DLD1 (cell line): ENCODE data around the gene BORCS8.
"Not testable (repeated sequence)": the region's sequence is repeated elsewhere in the genome, so short reads cannot be mapped to it uniquely, and the experiment has no call there.

Experiments
- in situ Hi-C: cut with HindIII; loops from 2 replicates; pipeline ENCODE4 v1.10.0; 2017; ENCODE audit warnings: low sequenced_read_pairs

BORCS8 gene

DNA sequence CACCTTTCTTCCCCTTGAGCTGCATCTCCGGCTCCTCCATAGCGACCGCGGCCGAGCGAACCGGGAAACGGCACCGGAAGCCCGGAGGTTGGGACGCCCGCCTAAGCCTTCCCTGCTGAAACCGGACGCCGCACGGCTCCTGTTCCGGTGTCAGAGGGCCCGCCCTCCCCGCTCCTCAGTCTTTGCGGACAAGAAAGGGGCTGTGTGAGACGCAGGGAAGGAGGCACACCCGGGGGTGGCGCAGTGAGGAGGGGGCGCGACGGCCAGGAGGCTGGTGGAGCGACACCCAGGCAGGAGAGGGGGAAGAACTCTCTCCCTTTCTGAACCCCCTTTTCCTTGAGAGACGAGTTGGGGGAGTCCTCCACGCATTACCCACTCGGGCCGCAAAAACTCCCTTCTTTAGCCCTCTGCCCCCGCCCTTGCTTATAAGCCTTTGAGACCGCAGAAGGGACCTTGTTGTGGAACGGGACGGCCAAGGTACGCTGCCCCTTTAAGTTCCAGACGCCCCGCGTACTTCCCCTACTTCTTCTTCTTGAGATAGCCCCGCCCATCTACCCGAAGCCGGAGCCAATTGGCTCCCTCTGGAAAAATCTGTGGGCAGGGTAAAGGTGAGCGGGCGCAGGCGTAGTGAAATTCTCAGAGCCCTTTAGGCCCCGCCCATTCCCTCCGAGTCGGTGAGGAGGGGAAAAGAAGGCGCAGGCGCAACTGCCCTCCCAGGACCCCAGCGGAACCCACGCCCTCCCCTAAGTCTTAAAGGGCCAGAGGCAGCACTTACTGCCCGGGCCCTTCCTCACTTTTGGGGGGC, at the start of gene BORCS8, which contains the start of gene RFXANK:
TSS of gene BORCS8 (minus strand) at position 75 of the 805 bp plus-strand sequence. CDS start at position 40, 35 bp downstream.
TSS of gene RFXANK (plus strand) at position 181 of the 805 bp plus-strand sequence. CDS start 1,689 bp downstream, outside the sequence.
- in situ Hi-C loops = no loop called here

DNA sequence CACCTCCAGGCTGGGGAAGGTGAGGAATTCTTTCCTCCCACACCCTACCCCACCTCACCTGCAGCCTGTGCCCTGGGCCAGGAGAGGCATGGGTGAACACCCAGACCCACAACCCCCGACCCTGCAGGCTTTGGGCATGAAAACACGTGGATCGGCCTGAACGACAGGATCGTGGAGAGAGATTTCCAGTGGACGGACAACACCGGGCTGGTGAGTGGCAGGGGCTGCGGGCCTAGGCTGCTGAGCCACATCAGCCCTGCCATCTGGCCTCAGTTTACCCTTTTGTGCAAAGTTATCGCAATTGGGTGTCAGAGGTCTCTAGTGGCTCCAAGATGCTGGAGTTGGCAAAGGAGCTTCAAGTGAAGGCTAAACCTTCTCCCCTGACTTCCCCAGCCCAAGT, 48.5 kb upstream of the BORCS8 start:
- in situ Hi-C loops = no loop called here

GRCh38 chr19:19239675-19240074, 47.7 kb upstream of the BORCS8 start:
- in situ Hi-C loops = no loop called here

DNA sequence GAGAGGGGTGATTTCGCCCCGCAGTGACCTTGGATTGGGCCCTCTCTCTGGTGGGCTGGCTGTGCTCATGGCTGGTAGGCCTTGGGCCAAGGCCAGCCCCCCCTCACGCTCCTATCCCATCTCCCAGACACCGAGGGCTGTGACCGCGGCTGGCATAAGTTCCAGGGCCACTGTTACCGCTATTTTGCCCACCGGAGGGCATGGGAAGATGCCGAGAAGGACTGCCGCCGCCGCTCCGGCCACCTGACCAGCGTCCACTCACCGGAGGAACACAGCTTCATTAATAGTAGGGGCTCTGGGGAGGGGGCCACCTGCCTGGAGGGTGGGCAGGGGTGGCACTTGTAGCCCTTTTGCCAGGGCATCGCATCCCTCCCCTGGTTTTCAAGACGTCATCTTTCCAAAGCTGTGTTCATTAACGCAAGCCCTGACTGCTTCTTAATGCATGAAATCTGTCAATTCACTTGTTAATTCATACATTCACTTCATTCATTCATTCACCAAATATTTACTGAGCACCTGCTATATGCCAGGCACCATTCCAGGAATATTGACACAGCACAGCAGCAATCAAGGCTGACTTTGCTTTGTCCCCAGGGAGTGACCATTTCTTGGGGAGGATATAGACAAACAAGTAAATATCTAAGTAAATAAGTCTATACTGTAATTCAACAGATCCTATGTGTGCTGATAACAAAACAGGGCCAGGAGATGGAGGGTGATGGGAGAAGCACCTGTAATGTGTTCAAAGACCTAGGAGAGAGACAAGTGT, 46.4 kb upstream of the BORCS8 start:
- in situ Hi-C loops = no loop called here

GRCh38 chr19:19236173-19236572, 44.2 kb upstream of the BORCS8 start:
- in situ Hi-C loops = no loop called here

- in situ Hi-C loops = no loop called here
Measured at GRCh38 chr19:19234220-19234816, 42.4 kb upstream of the BORCS8 start.

DNA sequence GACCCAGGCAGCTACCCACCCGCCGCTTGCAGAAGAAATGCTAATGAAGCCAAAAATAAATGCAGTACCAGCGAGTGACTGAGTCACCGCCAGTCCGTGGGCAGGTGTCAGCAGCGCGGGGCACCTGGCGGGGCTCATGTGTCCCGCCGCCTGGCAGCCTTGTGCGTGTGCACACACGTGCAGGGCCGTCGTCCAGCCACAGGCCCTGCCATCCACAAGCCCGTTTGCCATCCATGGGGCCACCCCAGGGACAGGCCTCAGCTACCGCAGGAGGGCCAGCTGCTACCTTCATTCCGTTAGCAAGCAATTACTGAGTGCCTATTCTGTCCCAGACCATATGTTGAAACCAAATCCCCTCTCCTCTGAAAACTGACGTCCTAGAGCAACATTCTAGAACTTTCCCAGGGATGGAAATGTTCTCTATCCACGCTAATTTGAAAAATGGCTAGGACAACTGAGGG, 40.3 kb upstream of the BORCS8 start:
- in situ Hi-C loops = no loop called here

- in situ Hi-C loops = no loop called here
Measured at GRCh38 chr19:19230999-19231398, 39.0 kb upstream of the BORCS8 start.

DNA sequence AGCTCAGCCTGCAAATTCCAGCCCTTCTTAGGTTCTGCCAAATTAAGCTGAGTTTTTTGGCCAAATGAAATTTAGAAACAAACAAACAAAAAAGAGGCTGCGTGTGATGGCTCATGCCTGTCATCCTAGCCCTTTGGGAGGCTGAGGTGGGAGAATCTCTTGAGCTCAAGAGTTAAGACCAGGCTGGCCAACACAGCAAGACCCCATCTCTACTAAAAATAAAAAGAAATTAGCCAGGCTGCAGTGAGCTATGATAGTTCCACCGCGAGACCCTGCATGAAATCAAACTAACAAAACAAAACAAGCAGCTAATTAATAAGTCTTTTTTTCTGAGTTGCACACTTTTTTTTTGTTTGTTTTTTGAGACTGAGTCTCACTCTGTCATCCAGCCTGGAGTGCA, 37.7 kb upstream of the BORCS8 start:
- in situ Hi-C loops = no loop called here

DNA sequence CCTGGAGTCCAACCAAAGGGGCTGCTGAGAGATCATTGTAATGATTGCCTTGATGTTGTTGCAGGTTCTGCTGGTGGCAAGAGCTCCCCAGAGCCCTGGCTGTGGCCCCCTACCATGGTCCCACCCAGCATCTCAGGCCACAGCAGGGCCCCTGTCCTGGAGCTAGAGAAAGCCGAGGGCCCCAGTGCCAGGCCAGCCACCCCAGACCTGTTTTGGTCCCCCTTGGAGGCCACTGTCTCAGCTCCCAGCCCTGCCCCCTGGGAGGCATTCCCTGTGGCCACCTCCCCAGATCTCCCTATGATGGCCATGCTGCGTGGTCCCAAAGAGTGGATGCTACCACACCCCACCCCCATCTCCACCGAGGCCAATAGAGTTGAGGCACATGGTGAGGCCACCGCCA, 35.3 kb upstream of the BORCS8 start:
- in situ Hi-C loops = no loop called here

GRCh38 chr19:19226663-19227062, 34.7 kb upstream of the BORCS8 start:
- in situ Hi-C loops = no loop called here

- in situ Hi-C loops = no loop called here
Measured at GRCh38 chr19:19226204-19226603, 34.3 kb upstream of the BORCS8 start.

DNA sequence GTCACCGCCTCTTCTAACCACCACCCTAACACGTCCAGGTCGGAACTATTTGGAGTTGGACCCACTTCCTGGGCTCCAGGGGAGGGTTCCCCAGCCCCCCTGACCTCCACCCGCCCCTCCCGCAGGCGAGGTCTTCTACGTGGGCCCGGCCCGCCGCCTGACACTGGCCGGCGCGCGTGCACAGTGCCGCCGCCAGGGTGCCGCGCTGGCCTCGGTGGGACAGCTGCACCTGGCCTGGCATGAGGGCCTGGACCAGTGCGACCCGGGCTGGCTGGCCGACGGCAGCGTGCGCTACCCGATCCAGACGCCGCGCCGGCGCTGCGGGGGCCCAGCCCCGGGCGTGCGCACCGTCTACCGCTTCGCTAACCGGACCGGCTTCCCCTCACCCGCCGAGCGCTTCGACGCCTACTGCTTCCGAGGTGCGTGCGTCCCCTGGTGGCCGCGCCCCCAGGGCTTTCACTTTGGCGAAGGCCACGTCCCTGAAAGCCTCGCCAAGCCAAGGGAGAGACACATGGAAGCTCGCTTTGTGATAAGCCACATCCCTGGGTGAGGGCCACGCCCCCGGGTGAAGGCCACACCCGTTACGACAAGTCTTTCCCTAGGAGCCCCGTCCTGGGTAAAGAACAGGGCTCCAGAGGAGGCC, 33.0 kb upstream of the BORCS8 start:
- in situ Hi-C loops = no loop called here

DNA sequence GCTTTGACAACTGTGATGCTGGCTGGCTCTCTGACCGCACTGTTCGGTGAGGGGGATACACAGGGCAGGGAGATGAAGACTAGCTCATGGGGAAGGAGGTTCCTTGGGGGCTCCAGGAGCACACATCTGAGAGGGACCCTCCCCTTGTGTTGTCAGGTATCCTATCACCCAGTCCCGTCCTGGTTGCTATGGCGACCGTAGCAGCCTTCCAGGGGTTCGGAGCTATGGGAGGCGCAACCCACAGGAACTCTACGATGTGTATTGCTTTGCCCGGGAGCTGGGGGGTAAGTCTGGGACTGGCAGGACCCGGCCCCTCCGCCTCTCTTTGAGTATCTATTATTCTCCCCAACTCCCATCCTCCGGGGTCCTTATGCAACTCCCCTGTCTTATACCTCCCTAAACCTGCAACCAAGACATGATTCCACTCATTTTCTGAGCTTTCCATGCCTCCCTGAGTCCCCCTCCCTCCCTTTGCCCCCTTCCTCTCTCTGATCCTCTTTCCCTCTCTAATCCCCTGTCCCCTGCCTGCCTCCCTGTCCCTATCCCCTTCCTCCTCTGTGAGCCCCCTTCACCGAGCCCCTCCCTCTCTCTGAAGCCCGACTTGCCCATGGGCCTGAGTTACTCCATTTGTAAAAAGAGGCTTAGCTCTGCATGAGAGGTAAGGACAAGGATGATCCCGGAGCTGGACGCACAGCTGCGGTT, 32.3 kb upstream of the BORCS8 start:
- in situ Hi-C loops = no loop called here

DNA sequence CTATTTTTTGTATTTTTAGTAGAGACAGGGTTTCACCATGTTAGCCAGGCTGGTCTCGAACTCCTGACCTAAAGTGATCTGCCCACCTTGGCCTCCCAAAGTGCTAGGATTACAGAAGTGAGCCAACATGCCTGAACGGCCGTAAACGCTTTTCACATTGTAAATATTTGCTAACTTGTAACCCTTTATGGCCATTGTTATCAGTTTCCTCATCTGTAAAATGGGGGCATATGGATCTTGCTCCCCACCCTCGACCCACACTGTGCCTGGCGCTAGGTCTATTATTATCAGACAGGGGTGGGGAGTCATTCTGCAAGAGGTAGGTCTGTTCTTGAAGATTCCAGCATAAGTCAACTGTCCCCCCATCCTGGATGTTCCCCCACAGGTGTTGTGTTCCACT, 31.7 kb upstream of the BORCS8 start:
- in situ Hi-C loops = no loop called here

GRCh38 chr19:19223060-19223459, 31.1 kb upstream of the BORCS8 start:
- in situ Hi-C loops = no loop called here

GRCh38 chr19:19221000-19221399, 29.0 kb upstream of the BORCS8 start:
- in situ Hi-C loops = not testable (repeated sequence)

GRCh38 chr19:19218911-19219310, 27.0 kb upstream of the BORCS8 start:
- in situ Hi-C loops = no loop called here

GRCh38 chr19:19217099-19217498, 25.1 kb upstream of the BORCS8 start:
- in situ Hi-C loops = no loop called here

DNA sequence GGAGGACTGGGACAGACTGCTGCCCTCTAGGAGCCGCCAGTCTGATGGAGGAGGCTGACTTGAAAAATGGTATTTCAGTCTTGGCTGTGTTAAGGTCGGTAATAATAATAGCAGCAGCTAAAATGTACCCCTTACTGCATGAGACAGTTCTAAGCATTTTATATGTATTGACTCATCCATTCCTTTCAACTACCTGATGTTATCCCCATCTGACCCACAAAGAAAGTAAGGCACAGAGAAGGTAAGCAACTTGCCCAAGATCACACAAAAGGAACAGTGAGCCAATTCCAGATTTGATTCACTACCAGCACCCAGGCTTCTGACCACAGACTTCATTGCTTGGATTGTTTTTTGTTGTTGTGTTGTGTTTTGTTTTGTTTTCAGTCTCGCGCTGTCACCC, 23.8 kb upstream of the BORCS8 start:
- in situ Hi-C loops = no loop called here
